Activated T-helper 1 cell treated with anti-CD3 and anti-CD28 coated beads, Interleukin-12 subunit alpha, Interleukin-12 subunit beta, Interleukin-2, Interleukin-4 antibody, amounts not matched to agents 30 ng/mL and 10 ng/mL and 1 ng/mL, durations not matched to agents 14 hours and 24 hours and 36 hours (primary cell): ENCODE results near the gene PIANP. TPM values are rescaled to one million over a fixed set of nuclear protein-coding genes. Genes with fewer than 3 reads are reported as not detected.
"Not testable (repeated sequence)": the region's sequence is repeated elsewhere in the genome, so short reads cannot be mapped to it uniquely, and the experiment has no call there.

Experiments
- DNase-seq: peaks from one replicate; pipeline ENCODE4 v3.0.0; 2021; ENCODE audit warnings: low spot score
- H3K27ac Mint-ChIP-seq: one replicate; pipeline ENCODE4 v1.8.0; 2021; ENCODE audit warnings: mild to moderate bottlenecking, mixed read lengths
- H3K27me3 Mint-ChIP-seq: one replicate; pipeline ENCODE4 v1.8.0; 2022; ENCODE audit warnings: mild to moderate bottlenecking, moderate library complexity, mixed read lengths; ENCODE audit not compliant: insufficient read depth
- H3K36me3 Mint-ChIP-seq: one replicate; pipeline ENCODE4 v1.8.0; 2021; ENCODE audit warnings: low read depth, mixed read lengths
- H3K4me1 Mint-ChIP-seq: one replicate; pipeline ENCODE4 v1.8.0; 2021; ENCODE audit warnings: low read depth, mixed read lengths
- H3K4me3 Mint-ChIP-seq: one replicate; pipeline ENCODE4 v1.8.0; 2021; ENCODE audit warnings: mild to moderate bottlenecking, moderate library complexity, mixed read lengths
- H3K9me3 Mint-ChIP-seq: one replicate; pipeline ENCODE4 v1.8.0; 2021; ENCODE audit warnings: mixed read lengths
- intact Hi-C: fragments of 100-400 bp; cut with micrococcal nuclease; formaldehyde crosslinking; loops from one replicate; pipeline ENCODE4 v1.15.1; 2024
- total RNA-seq: library from RNA; stranded (reverse); gene quantifications from 2 replicates; pipeline ENCODE4 v1.2.3, GENCODE V29; 2022

The PIANP gene
- total RNA-seq, result 0.07 and 0.08 TPM in 2 replicates

GRCh38 chr12:6700646-6701051 is at the start of gene PIANP:
TSS of gene PIANP (minus strand) at chr12:6700815. CDS start at chr12:6698061, 2,754 bp downstream.
- Mint-ChIP-seq H3K27ac (no peak within 1 kb of the TSS), H3K9me3 (no peaks in the 10 kb centered on the region), H3K4me3 (peak within 1 kb of the TSS; percentile 68), H3K27me3 (peaks cover 65% of the 10 kb centered on the region), H3K36me3 (no peaks in the 10 kb centered on the region), H3K4me1 (peaks cover 11% of the 10 kb centered on the region)
- DNase-seq, result peak; percentile 29
- intact Hi-C loops, result no loop called here

GRCh38 chr12:6748761-6749160 is 48.1 kb upstream of the PIANP start:
- DNase-seq, result no peak
- H3K4me1 Mint-ChIP-seq, result peaks cover 40% of the 10 kb centered on the region
- no peaks in the 10 kb centered on the region for H3K9me3 Mint-ChIP-seq
- intact Hi-C loops, result no loop called here
- H3K27me3 Mint-ChIP-seq, result no peaks in the 10 kb centered on the region
- peaks cover 46% of the 10 kb centered on the region for H3K36me3 Mint-ChIP-seq
- H3K4me3 Mint-ChIP-seq, result no peak overlapping the region
- no peak overlapping the region for H3K27ac Mint-ChIP-seq

GRCh38 chr12:6747216-6747615 is 46.6 kb upstream of the PIANP start:
- Mint-ChIP-seq H3K27ac (peak overlapping the region; percentile 78), H3K9me3 (peaks cover 6% of the 10 kb centered on the region), H3K27me3 (no peaks in the 10 kb centered on the region), H3K4me1 (peaks cover 45% of the 10 kb centered on the region), H3K36me3 (peaks cover 44% of the 10 kb centered on the region), H3K4me3 (no peak overlapping the region)
- intact Hi-C loops, result no loop called here
- no peak for DNase-seq

GRCh38 chr12:6745741-6746525 is 45.3 kb upstream of the PIANP start:
- intact Hi-C loops, result no loop called here
- Mint-ChIP-seq H3K9me3 (peaks cover 6% of the 10 kb centered on the region), H3K4me3 (no peak overlapping the region), H3K36me3 (peaks cover 35% of the 10 kb centered on the region), H3K27me3 (no peaks in the 10 kb centered on the region), H3K27ac (peak overlapping the region; percentile 87), H3K4me1 (peaks cover 32% of the 10 kb centered on the region)
- DNase-seq, result peak; percentile 29

GRCh38 chr12:6743300-6743699 is 42.7 kb upstream of the PIANP start:
- not testable (repeated sequence) for H3K27me3 Mint-ChIP-seq, DNase-seq, H3K4me3 Mint-ChIP-seq, H3K9me3 Mint-ChIP-seq
- peaks cover 19% of the 10 kb centered on the region for H3K36me3 Mint-ChIP-seq
- H3K27ac Mint-ChIP-seq, result peak overlapping the region; percentile 27
- peaks cover 27% of the 10 kb centered on the region for H3K4me1 Mint-ChIP-seq
- intact Hi-C loops, result loop anchor here (1.0 kb wide), 1 partner anchor 19 kb away; the partner anchor contains the start of gene COPS7A

GRCh38 chr12:6742834-6743233 is 42.2 kb upstream of the PIANP start:
- peaks cover 14% of the 10 kb centered on the region for H3K36me3 Mint-ChIP-seq
- peaks cover 6% of the 10 kb centered on the region for H3K9me3 Mint-ChIP-seq
- peak overlapping the region; percentile 27 for H3K27ac Mint-ChIP-seq
- DNase-seq, result no peak
- no peak overlapping the region for H3K4me3 Mint-ChIP-seq
- H3K27me3 Mint-ChIP-seq, result no peaks in the 10 kb centered on the region
- intact Hi-C loops, result loop anchor here (1.0 kb wide), 1 partner anchor 19 kb away; the partner anchor contains the start of gene COPS7A
- peaks cover 27% of the 10 kb centered on the region for H3K4me1 Mint-ChIP-seq

GRCh38 chr12:6742080-6742479 is 41.5 kb upstream of the PIANP start:
- H3K4me1 Mint-ChIP-seq, result peaks cover 27% of the 10 kb centered on the region
- intact Hi-C loops, H3K4me3 Mint-ChIP-seq, H3K27me3 Mint-ChIP-seq, H3K36me3 Mint-ChIP-seq, DNase-seq, H3K27ac Mint-ChIP-seq, H3K9me3 Mint-ChIP-seq: not testable (repeated sequence)

- no peaks in the 10 kb centered on the region for H3K9me3 Mint-ChIP-seq
- H3K27ac Mint-ChIP-seq, result no peak overlapping the region
- no peaks in the 10 kb centered on the region for H3K27me3 Mint-ChIP-seq
Measured at GRCh38 chr12:6736754-6737153, 36.1 kb upstream of the PIANP start.

GRCh38 chr12:6735448-6736191 is 35.0 kb upstream of the PIANP start:
- intact Hi-C loops, result loop anchor here (1.0 kb wide), 2 partner anchors 45 to 90 kb away; no protein-coding TSS in a partner anchor
- Mint-ChIP-seq H3K4me1 (peaks cover 5% of the 10 kb centered on the region), H3K36me3 (peaks cover 8% of the 10 kb centered on the region), H3K4me3 (no peak overlapping the region), H3K9me3 (no peaks in the 10 kb centered on the region), H3K27me3 (no peaks in the 10 kb centered on the region), H3K27ac (no peak overlapping the region)
- DNase-seq, result peak; percentile 20

More at GRCh38 chr12:6736754-6737153, 36.1 kb upstream of the PIANP start:
- Mint-ChIP-seq H3K36me3 (peaks cover 2% of the 10 kb centered on the region), H3K4me3 (no peak overlapping the region), H3K4me1 (peaks cover 5% of the 10 kb centered on the region)
- no peak for DNase-seq
- intact Hi-C loops, result no loop called here

- Mint-ChIP-seq H3K27ac (no peak overlapping the region), H3K27me3 (no peaks in the 10 kb centered on the region), H3K36me3 (peaks cover 14% of the 10 kb centered on the region), H3K4me3 (no peak overlapping the region), H3K4me1 (peaks cover 5% of the 10 kb centered on the region), H3K9me3 (no peaks in the 10 kb centered on the region)
- no peak for DNase-seq
- intact Hi-C loops, result loop anchor here (1.0 kb wide), 2 partner anchors 46 to 91 kb away; no protein-coding TSS in a partner anchor
Measured at GRCh38 chr12:6734506-6735387, 34.1 kb upstream of the PIANP start.

GRCh38 chr12:6730169-6730568 is 29.6 kb upstream of the PIANP start:
- peaks cover 24% of the 10 kb centered on the region for H3K36me3 Mint-ChIP-seq
- H3K4me3 Mint-ChIP-seq, result no peak overlapping the region
- intact Hi-C loops, result no loop called here
- H3K27me3 Mint-ChIP-seq, result no peaks in the 10 kb centered on the region
- no peaks in the 10 kb centered on the region for H3K9me3 Mint-ChIP-seq
- H3K27ac Mint-ChIP-seq, result no peak overlapping the region
- DNase-seq, result no peak
- peaks cover 11% of the 10 kb centered on the region for H3K4me1 Mint-ChIP-seq

GRCh38 chr12:6729186-6729585 is 28.6 kb upstream of the PIANP start:
- H3K4me3 Mint-ChIP-seq, result no peak overlapping the region
- DNase-seq, result no peak
- H3K9me3 Mint-ChIP-seq, result no peaks in the 10 kb centered on the region
- H3K27ac Mint-ChIP-seq, result no peak overlapping the region
- intact Hi-C loops, result no loop called here
- H3K4me1 Mint-ChIP-seq, result peaks cover 19% of the 10 kb centered on the region
- peaks cover 22% of the 10 kb centered on the region for H3K36me3 Mint-ChIP-seq
- H3K27me3 Mint-ChIP-seq, result no peaks in the 10 kb centered on the region
